Measurements from ENCODE around the gene KCNK13.

The KCNK13 gene

GRCh38 chr14:90179357-90179756 lies 117.6 kb downstream of the KCNK13 start:
- ChIA-PET POLR2A (no interaction called here), CTCF (no interaction called here)
- DNase-seq (ENCODE audit: extremely low spot score): no peak
- no peak for TF ChIP-seq NFRKB (IDR thresholded peaks at IDR 0.05)
- no peak for TF ChIP-seq SUZ12 (IDR thresholded peaks at IDR 0.05)
- no peak for TF ChIP-seq L3MBTL2 (conservative IDR thresholded peaks at IDR 0.05)
- TF ChIP-seq LEF1 (IDR thresholded peaks at IDR 0.05; ENCODE audit: borderline replicate concordance): no peak
- no peak for TF ChIP-seq BHLHE40 (IDR thresholded peaks at IDR 0.05; ENCODE audit: borderline replicate concordance)
- TF ChIP-seq ELF4 (IDR thresholded peaks at IDR 0.05): no peak
- TF ChIP-seq ZNF384 (IDR thresholded peaks at IDR 0.05): no peak
- TF ChIP-seq PKNOX1 (IDR thresholded peaks at IDR 0.05): no peak
- no peak for TF ChIP-seq HDGF (IDR thresholded peaks at IDR 0.05; ENCODE audit: borderline replicate concordance)
- TF ChIP-seq CTBP1 (IDR thresholded peaks at IDR 0.05; ENCODE audit: borderline replicate concordance): no peak
- no peak for TF ChIP-seq TARDBP (IDR thresholded peaks at IDR 0.05)
- TF ChIP-seq ARNT (IDR thresholded peaks at IDR 0.05): no peak
- no peak for TF ChIP-seq SP1 (IDR thresholded peaks at IDR 0.05)
- no peak for TF ChIP-seq FOXA1 (IDR thresholded peaks at IDR 0.05)

GRCh38 chr14:90179809-90180779 lies 118.3 kb downstream of the KCNK13 start:
- ChIA-PET POLR2A (no interaction called here), CTCF (no interaction called here)
- DNase-seq (ENCODE audit: extremely low spot score): no peak
- TF ChIP-seq ELF4 (IDR thresholded peaks at IDR 0.05) (no peak), BHLHE40 (IDR thresholded peaks at IDR 0.05; ENCODE audit: borderline replicate concordance) (no peak), CTBP1 (IDR thresholded peaks at IDR 0.05; ENCODE audit: borderline replicate concordance) (no peak), LEF1 (IDR thresholded peaks at IDR 0.05; ENCODE audit: borderline replicate concordance) (no peak), HDGF (IDR thresholded peaks at IDR 0.05; ENCODE audit: borderline replicate concordance) (no peak)

- TF ChIP-seq ZNF384 (IDR thresholded peaks at IDR 0.05) (no peak), L3MBTL2 (conservative IDR thresholded peaks at IDR 0.05) (no peak), PKNOX1 (IDR thresholded peaks at IDR 0.05) (no peak), FOXA1 (IDR thresholded peaks at IDR 0.05) (no peak), HDGF (IDR thresholded peaks at IDR 0.05; ENCODE audit: borderline replicate concordance) (no peak)
- no peak for DNase-seq (ENCODE audit: extremely low spot score)
- CTCF ChIA-PET: no interaction called here
- POLR2A ChIA-PET: no interaction called here
Measured at GRCh38 chr14:90184094-90184493, 122.3 kb downstream of the KCNK13 start.

- no peak for DNase-seq (ENCODE audit: extremely low spot score)
- no peak for TF ChIP-seq FOXK2 (IDR thresholded peaks at IDR 0.05)
- no peak for TF ChIP-seq ELF4 (IDR thresholded peaks at IDR 0.05)
- no peak for TF ChIP-seq NFRKB (IDR thresholded peaks at IDR 0.05)
- no peak for TF ChIP-seq ZNF384 (IDR thresholded peaks at IDR 0.05)
- TF ChIP-seq SUZ12 (IDR thresholded peaks at IDR 0.05): no peak
- no peak for TF ChIP-seq BHLHE40 (IDR thresholded peaks at IDR 0.05; ENCODE audit: borderline replicate concordance)
- CTCF ChIA-PET: no interaction called here
- POLR2A ChIA-PET: no interaction called here
Measured at GRCh38 chr14:90184571-90185266, 122.9 kb downstream of the KCNK13 start.

GRCh38 chr14:90188588-90188987 lies 126.8 kb downstream of the KCNK13 start:
- ChIA-PET POLR2A (no interaction called here), CTCF (no interaction called here)
- no peak for TF ChIP-seq ZNF384 (IDR thresholded peaks at IDR 0.05)
- TF ChIP-seq SUZ12 (IDR thresholded peaks at IDR 0.05): no peak
- no peak for TF ChIP-seq PKNOX1 (IDR thresholded peaks at IDR 0.05)
- no peak for TF ChIP-seq ELF4 (IDR thresholded peaks at IDR 0.05)
- no peak for TF ChIP-seq BHLHE40 (IDR thresholded peaks at IDR 0.05; ENCODE audit: borderline replicate concordance)
- no peak for TF ChIP-seq ARNT (IDR thresholded peaks at IDR 0.05)
- TF ChIP-seq CTBP1 (IDR thresholded peaks at IDR 0.05; ENCODE audit: borderline replicate concordance): no peak
- TF ChIP-seq FOXM1 (IDR thresholded peaks at IDR 0.05; ENCODE audit: borderline replicate concordance): no peak
- TF ChIP-seq FOXA1 (IDR thresholded peaks at IDR 0.05): no peak
- TF ChIP-seq SP1 (IDR thresholded peaks at IDR 0.05): no peak
- TF ChIP-seq TARDBP (IDR thresholded peaks at IDR 0.05): no peak
- no peak for TF ChIP-seq HDGF (IDR thresholded peaks at IDR 0.05; ENCODE audit: borderline replicate concordance)
- TF ChIP-seq L3MBTL2 (conservative IDR thresholded peaks at IDR 0.05): no peak
- no peak for TF ChIP-seq LEF1 (IDR thresholded peaks at IDR 0.05; ENCODE audit: borderline replicate concordance)
- no peak for TF ChIP-seq FOXK2 (IDR thresholded peaks at IDR 0.05)
- no peak for TF ChIP-seq NFRKB (IDR thresholded peaks at IDR 0.05)
- no peak for DNase-seq (ENCODE audit: extremely low spot score)

GRCh38 chr14:90191154-90191553 lies 129.4 kb downstream of the KCNK13 start:
- CTCF ChIA-PET: no interaction called here

More at GRCh38 chr14:90191154-90191553, 129.4 kb downstream of the KCNK13 start:
- DNase-seq (ENCODE audit: extremely low spot score): no peak
- TF ChIP-seq SP1 (IDR thresholded peaks at IDR 0.05) (no peak), SUZ12 (IDR thresholded peaks at IDR 0.05) (no peak), FOXK2 (IDR thresholded peaks at IDR 0.05) (no peak), ZNF384 (IDR thresholded peaks at IDR 0.05) (no peak), FOXM1 (IDR thresholded peaks at IDR 0.05; ENCODE audit: borderline replicate concordance) (no peak), CTBP1 (IDR thresholded peaks at IDR 0.05; ENCODE audit: borderline replicate concordance) (no peak), PKNOX1 (IDR thresholded peaks at IDR 0.05) (no peak), LEF1 (IDR thresholded peaks at IDR 0.05; ENCODE audit: borderline replicate concordance) (no peak), NFRKB (IDR thresholded peaks at IDR 0.05) (no peak), TARDBP (IDR thresholded peaks at IDR 0.05) (no peak), ELF4 (IDR thresholded peaks at IDR 0.05) (no peak), BHLHE40 (IDR thresholded peaks at IDR 0.05; ENCODE audit: borderline replicate concordance) (no peak), L3MBTL2 (conservative IDR thresholded peaks at IDR 0.05) (no peak)
- POLR2A ChIA-PET: no interaction called here

Data from HEK293T (cell line).